Measurements from ENCODE around the gene MAP3K20.

GRCh38 chr2:173058673-173059072 is 17.0 kb upstream of the MAP3K20 start:
- TF ChIP-seq, protein P1, sequence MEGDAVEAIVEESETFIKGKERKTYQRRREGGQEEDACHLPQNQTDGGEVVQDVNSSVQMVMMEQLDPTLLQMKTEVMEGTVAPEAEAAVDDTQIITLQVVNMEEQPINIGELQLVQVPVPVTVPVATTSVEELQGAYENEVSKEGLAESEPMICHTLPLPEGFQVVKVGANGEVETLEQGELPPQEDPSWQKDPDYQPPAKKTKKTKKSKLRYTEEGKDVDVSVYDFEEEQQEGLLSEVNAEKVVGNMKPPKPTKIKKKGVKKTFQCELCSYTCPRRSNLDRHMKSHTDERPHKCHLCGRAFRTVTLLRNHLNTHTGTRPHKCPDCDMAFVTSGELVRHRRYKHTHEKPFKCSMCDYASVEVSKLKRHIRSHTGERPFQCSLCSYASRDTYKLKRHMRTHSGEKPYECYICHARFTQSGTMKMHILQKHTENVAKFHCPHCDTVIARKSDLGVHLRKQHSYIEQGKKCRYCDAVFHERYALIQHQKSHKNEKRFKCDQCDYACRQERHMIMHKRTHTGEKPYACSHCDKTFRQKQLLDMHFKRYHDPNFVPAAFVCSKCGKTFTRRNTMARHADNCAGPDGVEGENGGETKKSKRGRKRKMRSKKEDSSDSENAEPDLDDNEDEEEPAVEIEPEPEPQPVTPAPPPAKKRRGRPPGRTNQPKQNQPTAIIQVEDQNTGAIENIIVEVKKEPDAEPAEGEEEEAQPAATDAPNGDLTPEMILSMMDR (IDR thresholded peaks at IDR 0.05) = no peak
- no peak for TF ChIP-seq EP300 (IDR thresholded peaks at IDR 0.05; ENCODE audit: low read depth)
- TF ChIP-seq POLR2A (IDR thresholded peaks at IDR 0.05) = no peak
- no peak for TF ChIP-seq POLR2AphosphoS5 (IDR thresholded peaks at IDR 0.05)

All from transverse colon (tissue), 4 donors.